Measurements from ENCODE around the gene CDC16.

CDC16 gene

DNA sequence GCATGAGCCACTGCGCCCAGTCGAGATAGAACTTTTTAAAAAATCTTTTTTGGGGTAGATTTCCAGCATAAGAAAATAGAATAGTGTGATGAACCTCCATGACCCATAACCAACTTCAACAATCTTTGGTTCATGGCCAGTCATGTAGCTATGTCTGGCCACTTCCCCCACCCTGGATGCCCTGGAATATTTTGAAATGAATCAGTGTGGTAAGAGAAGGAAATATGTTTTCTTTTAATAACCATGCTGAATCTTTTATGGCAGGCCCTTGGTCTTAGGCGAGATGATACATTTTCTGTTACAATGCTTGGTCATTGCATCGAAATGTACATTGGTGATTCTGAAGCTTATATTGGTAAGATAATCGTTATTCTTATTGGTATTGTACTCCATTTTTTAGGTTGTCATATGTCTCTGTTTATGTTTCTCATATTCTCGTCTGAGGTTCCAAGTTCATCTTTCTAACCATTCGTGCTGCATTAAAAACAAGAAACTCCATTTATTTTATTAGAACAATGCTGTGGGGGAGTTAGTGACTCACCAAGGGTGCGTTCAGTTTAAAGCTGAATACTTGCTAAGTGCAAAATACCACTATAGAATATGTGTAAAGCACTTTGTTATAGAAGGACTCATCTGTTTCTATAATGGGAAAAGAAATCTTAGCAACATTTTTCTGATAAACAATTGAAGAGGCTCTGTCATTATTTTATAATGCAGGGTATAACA is 30.4 kb downstream of the CDC16 start:
- no peak for DNase-seq

DNA sequence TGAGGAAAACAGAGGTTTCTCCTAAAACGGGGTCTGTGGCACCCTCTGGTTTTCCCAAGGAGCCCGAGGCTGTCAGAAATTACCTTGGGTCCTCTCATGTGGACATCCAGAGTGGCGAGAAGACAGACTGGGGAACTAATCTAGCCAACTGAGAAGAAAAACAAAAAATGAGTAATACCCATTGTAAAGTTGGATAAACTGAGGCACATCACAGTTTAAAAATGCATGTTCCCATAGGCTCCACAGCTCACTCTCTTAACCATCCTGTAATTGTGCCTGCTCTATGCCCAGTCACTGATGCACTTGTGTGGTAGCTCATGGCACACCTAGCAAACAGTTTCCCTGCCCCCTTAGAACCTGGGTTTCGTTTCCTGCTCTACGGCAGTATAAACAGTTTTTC is 31.5 kb downstream of the CDC16 start:
- no peak for DNase-seq

- DNase-seq, result peak; percentile 52
Observed at GRCh38 chr13:114268344-114269280, 33.9 kb downstream of the CDC16 start.

- no peak for DNase-seq
Observed at GRCh38 chr13:114269281-114269770, 34.6 kb downstream of the CDC16 start.

DNA sequence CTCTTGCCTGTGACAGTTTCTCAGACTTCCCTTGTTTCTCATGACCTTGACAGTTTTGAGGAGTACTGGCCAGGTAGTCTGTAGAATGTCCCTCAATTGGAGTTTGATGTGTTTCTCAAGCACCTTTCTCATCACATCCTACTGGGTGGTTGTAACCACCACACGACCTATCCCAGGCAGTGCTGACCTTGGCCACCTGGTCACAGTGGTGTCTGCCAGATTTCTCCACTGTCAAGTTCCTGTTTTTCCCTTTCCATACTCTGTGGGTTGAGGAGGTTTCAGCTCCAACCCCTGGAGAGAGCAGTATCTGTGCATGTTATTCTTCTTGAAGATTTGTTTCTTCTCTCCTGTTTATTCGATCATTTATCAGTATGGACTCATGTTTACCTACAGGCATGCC is 38.3 kb downstream of the CDC16 start:
- no peak for DNase-seq

- DNase-seq, result no peak
Observed at GRCh38 chr13:114275304-114275703, 40.6 kb downstream of the CDC16 start.

DNA sequence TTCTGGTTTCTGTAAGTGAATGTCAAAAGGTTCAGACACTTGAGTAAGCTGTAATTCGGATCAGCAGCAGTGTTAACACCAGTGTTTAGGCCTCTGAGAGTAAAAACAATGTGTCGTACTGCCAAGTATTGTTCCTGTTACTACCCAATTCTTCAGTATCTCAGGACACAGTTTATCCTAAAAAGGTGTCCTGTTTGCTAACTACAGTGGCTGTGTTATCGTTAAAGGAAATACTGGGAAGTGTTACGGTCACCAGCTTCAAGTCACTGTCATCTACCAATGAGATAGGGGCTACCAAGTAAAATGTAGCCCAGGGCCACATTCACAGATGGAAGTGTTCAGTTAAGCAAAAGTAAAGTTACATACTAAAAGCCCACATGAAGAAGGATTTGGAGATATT is 44.4 kb downstream of the CDC16 start:
- DNase-seq, result no peak

- DNase-seq, result no peak
Observed at GRCh38 chr13:114279758-114280355, 45.2 kb downstream of the CDC16 start.

- DNase-seq, result peak; percentile 84
Observed at GRCh38 chr13:114281351-114282040, 46.8 kb downstream of the CDC16 start, which contains the start of gene UPF3A. Gene UPF3A (plus strand): TSS chr13:114281601. CDS start chr13:114281640, 39 bp downstream.

- no peak for DNase-seq
Observed at GRCh38 chr13:114282041-114282670, 47.5 kb downstream of the CDC16 start.

DNA sequence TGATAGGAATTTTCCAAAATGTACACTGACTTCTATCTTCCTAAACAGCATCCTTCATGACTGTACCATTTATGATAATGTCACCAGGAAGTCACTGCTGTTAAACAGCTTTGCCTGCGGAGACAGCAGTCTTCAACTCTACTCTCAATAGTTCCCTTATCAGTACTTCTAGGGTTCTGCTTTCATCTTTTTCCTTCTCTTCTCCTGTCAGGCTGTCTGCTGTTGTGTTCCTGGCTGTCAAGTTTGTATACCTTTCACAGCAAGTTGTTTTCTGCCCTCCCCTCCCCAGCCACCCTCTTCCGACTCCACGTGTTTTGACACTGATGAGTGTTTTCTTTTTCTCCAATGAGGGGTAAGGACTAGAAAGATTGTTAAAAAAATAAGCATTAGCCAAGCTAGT is 48.9 kb downstream of the CDC16 start:
- DNase-seq, result no peak

- DNase-seq, result no peak
Observed at GRCh38 chr13:114284680-114285079, 50.0 kb downstream of the CDC16 start.

DNA sequence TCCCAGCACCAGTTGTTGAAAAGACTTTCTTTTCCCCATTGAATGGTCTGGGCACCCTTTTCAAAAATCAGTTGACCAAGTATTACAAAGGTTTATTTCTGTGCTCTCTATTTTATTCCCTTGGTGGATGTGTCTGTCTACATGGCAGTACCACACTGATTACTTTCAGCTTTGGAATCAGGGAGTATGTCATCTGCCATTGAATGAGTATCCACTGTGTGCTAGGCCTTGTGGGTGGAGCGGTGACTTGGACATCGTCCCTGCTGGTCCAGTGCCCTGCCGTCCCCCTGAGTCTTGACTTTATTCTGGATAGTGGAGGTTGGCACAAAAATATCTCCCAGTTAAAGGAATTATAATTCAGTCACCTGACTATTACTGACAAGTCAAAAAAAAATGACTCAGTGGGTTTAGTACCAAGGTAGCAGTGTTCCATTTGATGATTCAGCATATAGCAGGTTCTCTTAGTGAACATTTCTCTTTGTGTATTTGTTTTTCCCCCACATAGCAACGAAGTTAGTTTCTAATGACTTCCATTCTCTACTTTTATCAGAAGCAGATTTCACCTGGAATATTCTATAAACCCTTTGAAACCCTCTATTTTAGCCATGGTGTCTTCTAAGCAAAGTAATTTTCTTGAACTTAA is 50.6 kb downstream of the CDC16 start:
- no peak for DNase-seq

DNA sequence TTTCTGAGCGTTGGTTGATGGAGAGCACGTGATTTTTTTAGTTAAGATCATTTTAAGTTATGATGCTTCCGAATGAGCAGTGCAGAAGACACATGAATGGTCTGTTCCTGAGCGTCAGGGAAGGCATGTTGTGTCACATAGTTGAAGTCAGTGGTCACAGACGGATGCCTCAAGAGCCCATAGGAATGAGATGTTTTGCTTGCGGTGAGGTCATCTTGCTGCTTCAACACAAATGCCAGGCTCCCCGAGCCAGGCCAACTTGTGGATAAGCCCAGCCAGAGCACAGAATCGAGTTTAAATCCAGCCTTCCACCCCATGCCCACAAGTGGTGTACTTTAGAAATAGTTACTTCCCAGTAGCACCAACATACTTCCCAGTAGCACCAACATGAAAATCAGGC is 52.1 kb downstream of the CDC16 start:
- no peak for DNase-seq

- no peak for DNase-seq
Observed at GRCh38 chr13:114288157-114288591, 53.5 kb downstream of the CDC16 start.

DNA sequence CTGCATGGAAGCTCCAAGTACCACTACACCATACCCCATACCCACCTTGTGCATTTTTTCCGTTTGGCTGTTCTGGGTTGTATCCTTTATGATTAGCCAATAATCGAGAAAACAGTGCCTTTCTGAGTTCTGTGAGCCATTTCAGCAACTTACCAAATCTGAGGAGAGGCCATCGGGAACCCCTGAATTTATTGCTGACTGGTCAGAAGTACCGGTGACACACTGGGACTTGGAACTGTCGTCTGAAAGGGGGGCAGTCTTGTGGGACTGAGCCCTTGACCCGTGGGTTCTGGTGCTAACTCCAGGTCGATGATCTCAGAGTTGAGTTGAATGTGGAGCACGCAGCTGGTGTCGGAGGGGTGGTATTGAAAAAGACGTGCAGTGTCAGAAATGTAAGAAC is 61.8 kb downstream of the CDC16 start:
- DNase-seq, result no peak

- no peak for DNase-seq
Observed at GRCh38 chr13:114296902-114297301, 62.2 kb downstream of the CDC16 start.

DNA sequence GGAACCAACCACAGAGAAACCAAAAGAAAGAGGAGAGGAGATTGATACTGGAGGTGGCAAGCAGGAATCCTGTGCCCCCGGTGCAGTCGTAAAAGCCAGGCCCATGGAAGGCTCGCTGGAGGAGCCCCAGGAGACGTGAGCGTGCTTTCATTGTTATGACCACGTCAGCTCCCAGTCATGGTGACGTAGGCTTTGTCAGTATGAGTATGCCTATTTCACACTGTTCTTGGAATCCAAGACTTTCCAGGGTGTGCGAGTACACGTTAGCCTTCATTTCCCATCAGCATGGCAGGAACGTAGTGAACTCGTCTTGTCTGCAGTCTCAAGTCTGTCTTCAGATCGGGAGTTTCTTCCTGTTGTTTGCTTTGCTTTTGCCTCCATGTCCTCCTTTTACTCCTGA is 64.2 kb downstream of the CDC16 start:
- no peak for DNase-seq

GRCh38 chr13:114299604-114300305 is 65.1 kb downstream of the CDC16 start:
- no peak for DNase-seq

GRCh38 chr13:114303700-114304327 is 69.1 kb downstream of the CDC16 start:
- DNase-seq, result no peak
